IMR-90 (cell line): ENCODE results near the gene BASP1. TPM values are rescaled to one million over a fixed set of nuclear protein-coding genes. Genes with fewer than 3 reads are reported as not detected.

Source experiments
- ATAC-seq: fragments of 200-7000 bp; cut with Tn5 transposase; 2 replicates; pipeline ENCODE4 v1.9.1; 2020; ENCODE audit warnings: low read depth, mild to moderate bottlenecking, moderate library complexity
- BruUV-seq: library from RNA; stranded (reverse); fragments of 400-500 nt; replicated peaks from 2 replicates; lab custom pipeline; 2021; lab: Mats Ljungman, UMichigan
- CTCF ChIA-PET: fragments of 300-600 bp; formaldehyde crosslinking; extraction: SDS; loops from one replicate; lab custom pipeline; 2021; ENCODE audit warnings: antibody characterized with exemption; lab: Yijun Ruan, JAX
- POLR2A ChIA-PET: fragments of 300-600 bp; sonication (Branson Sonifier 250); formaldehyde crosslinking; loops from one replicate; lab custom pipeline; 2022; ENCODE audit warnings: antibody characterized with exemption; ENCODE audit not compliant: unreplicated experiment; lab: Charles Lee
- DNase-seq: peaks from one replicate; pipeline ENCODE4 v3.0.0; 2013
- H2AFZ ChIP-seq: replicated peaks from 2 replicates; pipeline ENCODE3; 2013; ENCODE audit warnings: low read length, mild to moderate bottlenecking; ENCODE audit not compliant: poor library complexity
- H2AK5ac ChIP-seq: 2 replicates; pipeline ENCODE4 v1.6.1; 2013; ENCODE audit warnings: low read depth, low read length, inconsistent platforms
- H2AK9ac ChIP-seq: replicated peaks from 2 replicates; pipeline ENCODE3; 2013; ENCODE audit warnings: mild to moderate bottlenecking, low read depth, low read length, moderate library complexity; ENCODE audit not compliant: poor library complexity
- H2BK120ac ChIP-seq: 2 replicates; pipeline ENCODE4 v1.6.1; 2013; ENCODE audit warnings: low read depth, low read length, inconsistent platforms
- H2BK15ac ChIP-seq: 3 replicates; pipeline ENCODE4 v1.6.1; 2013; ENCODE audit warnings: low read depth, low read length, inconsistent platforms
- H2BK20ac ChIP-seq: 2 replicates; pipeline ENCODE4 v1.6.1; 2013; ENCODE audit warnings: low read depth, mild to moderate bottlenecking, inconsistent platforms, low read length, moderate library complexity
- H2BK5ac ChIP-seq: 2 replicates; pipeline ENCODE4 v1.6.1; 2013; ENCODE audit warnings: mild to moderate bottlenecking, low read depth, low read length, inconsistent platforms; ENCODE audit not compliant: poor library complexity, severe bottlenecking
- H3K14ac ChIP-seq: replicated peaks from 2 replicates; pipeline ENCODE4 v1.6.1; 2013; ENCODE audit warnings: low read depth, low read length, inconsistent platforms
- H3K18ac ChIP-seq: 2 replicates; pipeline ENCODE4 v1.6.1; 2013; ENCODE audit warnings: low read depth, low read length, control low read depth
- H3K23ac ChIP-seq: 2 replicates; pipeline ENCODE4 v1.6.1; 2013; ENCODE audit warnings: low read depth, low read length, inconsistent platforms
- H3K27ac ChIP-seq: 2 replicates; pipeline ENCODE4 v1.5.1; 2013; ENCODE audit warnings: mild to moderate bottlenecking, control low read depth, low read length; ENCODE audit not compliant: insufficient read depth
- H3K27me3 ChIP-seq: 2 replicates; pipeline ENCODE4 v1.6.1; 2013; ENCODE audit warnings: low read length; ENCODE audit not compliant: control insufficient read depth, insufficient read depth
- H3K36me3 ChIP-seq: 2 replicates; pipeline ENCODE4 v1.6.1; 2013; ENCODE audit warnings: low read length, mixed read lengths; ENCODE audit not compliant: control insufficient read depth, insufficient read depth
- H3K4ac ChIP-seq: 2 replicates; pipeline ENCODE4 v1.6.1; 2013; ENCODE audit warnings: low read depth, low read length, inconsistent platforms
- H3K4me1 ChIP-seq: 2 replicates; pipeline ENCODE4 v1.6.1; 2013; ENCODE audit warnings: low read length, mixed read lengths; ENCODE audit not compliant: control insufficient read depth, insufficient read depth
- H3K4me2 ChIP-seq: 2 replicates; pipeline ENCODE4 v1.6.1; 2013; ENCODE audit warnings: low read depth, mild to moderate bottlenecking, control low read depth, low read length, moderate library complexity
- H3K4me3 ChIP-seq: 2 replicates; pipeline ENCODE4 v1.5.1; 2013; ENCODE audit warnings: low read depth, mild to moderate bottlenecking, control low read depth, low read length, moderate library complexity; ENCODE audit not compliant: insufficient read depth
- H3K56ac ChIP-seq: 2 replicates; pipeline ENCODE4 v1.6.1; 2013; ENCODE audit warnings: low read length, inconsistent platforms; ENCODE audit not compliant: insufficient read depth; ENCODE audit errors: extremely low read depth
- H3K79me1 ChIP-seq, 2 experiments: 2 replicates each; pipeline ENCODE4 v1.6.1; 2013; ENCODE audit warnings: low read length in 2 of 2, inconsistent platforms in 1 of 2, low read depth in 1 of 2
- H3K9ac ChIP-seq: 2 replicates; pipeline ENCODE4 v1.6.1; 2013; ENCODE audit warnings: low read depth, low read length, control low read depth
- H3K9me1 ChIP-seq: 2 replicates; pipeline ENCODE4 v1.6.1; 2013; ENCODE audit warnings: low read length, inconsistent platforms; ENCODE audit not compliant: insufficient read depth
- H3K9me3 ChIP-seq: 2 replicates; pipeline ENCODE4 v1.6.1; 2013; ENCODE audit warnings: low read length; ENCODE audit not compliant: control insufficient read depth, insufficient read depth
- H4K20me1 ChIP-seq: 2 replicates; pipeline ENCODE4 v1.6.1; 2013; ENCODE audit warnings: low read length, inconsistent platforms; ENCODE audit not compliant: insufficient read depth
- H4K5ac ChIP-seq: 2 replicates; pipeline ENCODE4 v1.6.1; 2013; ENCODE audit warnings: mild to moderate bottlenecking, low read depth, low read length, control low read depth
- H4K8ac ChIP-seq, 2 experiments: 2 replicates each; pipeline ENCODE4 v1.6.1; 2013; ENCODE audit warnings: low read depth in 2 of 2, low read length in 2 of 2, control low read depth in 1 of 2, inconsistent platforms in 1 of 2
- H4K91ac ChIP-seq: 2 replicates; pipeline ENCODE4 v1.6.1; 2013; ENCODE audit warnings: low read depth, low read length, inconsistent platforms; ENCODE audit not compliant: insufficient read depth
- CEBPB ChIP-seq: IDR thresholded peaks from 2 replicates; pipeline ENCODE4 v1.6.1; 2012; ENCODE audit warnings: low read depth, low read length, improper control_type of control experiment
- MAZ ChIP-seq: IDR thresholded peaks from 2 replicates; pipeline ENCODE4 v1.6.1; 2012; ENCODE audit warnings: low read depth, mild to moderate bottlenecking, low read length, improper control_type of control experiment, moderate library complexity, borderline replicate concordance
- RAD21 ChIP-seq: IDR thresholded peaks from 2 replicates; pipeline ENCODE4 v1.6.1; 2012; ENCODE audit warnings: low read length, improper control_type of control experiment
- RFX5 ChIP-seq: IDR thresholded peaks from 2 replicates; pipeline ENCODE4 v1.8.0; 2012; ENCODE audit warnings: low read depth, mild to moderate bottlenecking, low read length, moderate library complexity
- WGBS, 2 experiments: methylation state at CpG; one replicate each; pipeline versions ENCODE4 v1.1.5 to v1.1.7; 2013; ENCODE audit warnings: missing lambda C conversion rate in 2 of 2; ENCODE audit not compliant: insufficient read length in 1 of 2; ENCODE audit errors: extremely low coverage in 2 of 2; 5-methylcytosine and 5-hydroxymethylcytosine counted together
- dilution Hi-C: fragments of 300-500 bp; cut with HindIII; formaldehyde crosslinking; loops from one replicate; pipeline ENCODE4 v1.14.3; 2018; ENCODE audit warnings: low sequenced_read_pairs; ENCODE audit not compliant: unreplicated experiment
- in situ Hi-C: fragments of 300-500 bp; cut with MboI; formaldehyde crosslinking; loops from 3 replicates; pipeline ENCODE4 v1.14.3; 2019; ENCODE audit warnings: low sequenced_read_pairs, inconsistent platforms, mixed read lengths
- intact Hi-C: fragments of 100-400 bp; cut with micrococcal nuclease; formaldehyde crosslinking; loops from 2 replicates; pipeline ENCODE4 v1.10.0; 2022
- polyA plus RNA-seq, 3 experiments: library from polyadenylated mRNA; depleted of rRNA; stranded (reverse); fragments of >200 nt; gene quantifications; 2 replicates each; pipeline ENCODE4 v1.2.3, GENCODE V29; 2012; ENCODE audit warnings: low replicate concordance in 1 of 3
- total RNA-seq: library from RNA; depleted of rRNA; stranded (reverse); fragments of >200 nt; gene quantifications from 2 replicates; pipeline ENCODE4 v1.2.3, GENCODE V29; 2012

BASP1 gene
- total and polyA plus RNA-seq, 2 of the 4 experiments (the other 2 are of a cell fraction) = 39.6 to 103 TPM

GRCh38 chr5:17235731-17236330 is 18.4 kb downstream of the BASP1 start:
- no peak overlapping the region for H2BK120ac ChIP-seq
- ATAC-seq = peak; percentile 52
- 0 out of 2 replicates have a peak overlapping the region, but pooled peaks have one; percentile 38 for H3K4ac ChIP-seq
- H3K79me1 ChIP-seq = peaks cover 14 to 71% of the 10 kb centered on the region in 2 experiments; a peak in 3 of 4 replicates
- CTCF ChIA-PET = no interaction called here
- peak overlapping the region; percentile 70; the same call in 1 of the 2 replicates for H3K4me2 ChIP-seq
- no peaks in the 10 kb centered on the region for H3K9me3 ChIP-seq
- in situ Hi-C loops (no loop called here), dilution Hi-C loops (no loop called here), intact Hi-C loops (no loop called here)
- peak overlapping the region; percentile 41; the same call in 1 of the 2 replicates for H3K27ac ChIP-seq
- H2BK15ac ChIP-seq = 0 out of 3 replicates have a peak overlapping the region, but pooled peaks have one; percentile 6
- DNase-seq = peak; percentile 65
- H3K23ac ChIP-seq = no peak overlapping the region; the same call in 1 of the 2 replicates
- H2AFZ ChIP-seq = no peak overlapping the region
- no peak overlapping the region for H2AK9ac ChIP-seq
- H2BK5ac ChIP-seq = peak overlapping the region; percentile 70
- TF ChIP-seq RFX5 (no peak), MAZ (no peak), CEBPB (no peak), RAD21 (no peak)
- no TSS peak for BruUV-seq
- peaks cover 15% of the 10 kb centered on the region for H3K36me3 ChIP-seq
- H3K14ac ChIP-seq = 0 out of 2 replicates have a peak overlapping the region, but pooled peaks have one; percentile 19
- no CpG with 5 or more reads among the region's 5 CpGs for WGBS, 2 experiments
- peak overlapping the region; percentile 34; the same call in 1 of the 2 replicates for H3K18ac ChIP-seq
- H4K5ac ChIP-seq = peak overlapping the region; percentile 54; the same call in 1 of the 2 replicates
- H4K20me1 ChIP-seq = peaks cover 71% of the 10 kb centered on the region
- H2BK20ac ChIP-seq = peak overlapping the region; percentile 21
- H3K56ac ChIP-seq = no peak overlapping the region
- H4K8ac ChIP-seq = no peak overlapping the region
- H4K91ac ChIP-seq = no peak overlapping the region
- no peak overlapping the region for H3K4me3 ChIP-seq
- POLR2A ChIA-PET = no interaction called here
- peaks cover 21% of the 10 kb centered on the region for H3K4me1 ChIP-seq
- H3K27me3 ChIP-seq = no peaks in the 10 kb centered on the region
- H2AK5ac ChIP-seq = no peak overlapping the region
- 0 out of 2 replicates have a peak overlapping the region, but pooled peaks have one; percentile 40 for H3K9ac ChIP-seq
- H3K9me1 ChIP-seq = peaks cover 25% of the 10 kb centered on the region
